GM19239 (cell line): ENCODE results near the gene DUS1L.

Experiments
- DNase-seq: peaks from one replicate; pipeline ENCODE4 v3.0.0; 2011; ENCODE audit warnings: low spot score; ENCODE audit not compliant: insufficient read length
- FAIRE-seq: peaks from 2 replicates; lab custom pipeline; 2011; peaks lifted over from hg19 to GRCh38; lab: Jason Lieb, UNC

Gene DUS1L

DNA sequence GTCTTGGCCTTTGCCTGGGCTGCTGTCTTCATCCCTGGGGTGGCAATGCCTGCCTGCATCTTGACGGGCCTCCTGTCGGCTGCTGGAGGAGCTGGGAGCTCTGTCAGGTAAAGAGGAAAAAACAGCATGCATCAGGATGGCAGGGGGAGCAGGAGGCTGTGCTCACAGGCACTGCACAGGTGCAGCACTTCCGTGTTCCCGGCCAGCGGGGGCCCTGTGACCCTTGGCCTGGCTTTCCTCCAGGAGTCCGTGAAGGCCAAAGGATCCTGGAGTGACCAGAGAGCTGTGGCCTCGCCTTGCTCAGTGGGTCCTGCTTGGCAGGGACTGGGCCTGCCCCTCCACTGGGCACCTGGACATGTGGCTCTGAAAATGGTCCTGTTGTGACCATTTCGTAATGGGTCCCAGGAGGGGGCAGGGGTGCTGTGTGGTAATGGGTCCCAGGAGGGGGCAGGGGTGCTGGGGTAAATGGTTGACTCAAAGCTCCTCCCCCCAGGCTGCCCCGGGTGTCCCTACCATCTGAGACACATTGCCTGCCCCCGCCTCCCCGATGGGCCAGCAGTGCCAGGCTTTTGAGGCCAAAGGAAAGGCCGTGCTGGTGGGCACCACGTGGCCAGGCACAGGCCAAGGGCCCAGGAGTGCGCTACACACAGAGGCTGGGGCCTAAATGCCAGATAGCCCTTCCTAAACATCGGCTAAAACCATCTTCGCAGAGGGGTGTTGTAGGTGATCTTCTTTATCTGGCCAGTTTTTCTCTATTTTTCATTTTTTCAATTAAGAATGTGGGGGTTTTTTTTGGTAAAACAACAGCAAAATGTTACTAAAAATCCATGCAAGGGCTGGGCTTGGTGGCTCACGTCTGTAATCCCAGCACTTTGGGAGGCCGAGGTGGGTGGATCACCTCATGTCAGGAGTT lies 36.4 kb upstream of the DUS1L start:
- FAIRE-seq: no peak
- DNase-seq: no peak

- FAIRE-seq: no peak
- DNase-seq: no peak
Measured at GRCh38 chr17:82101301-82101715, 35.7 kb upstream of the DUS1L start.

GRCh38 chr17:82100502-82101298 lies 35.1 kb upstream of the DUS1L start:
- no peak for FAIRE-seq
- no peak for DNase-seq

DNA sequence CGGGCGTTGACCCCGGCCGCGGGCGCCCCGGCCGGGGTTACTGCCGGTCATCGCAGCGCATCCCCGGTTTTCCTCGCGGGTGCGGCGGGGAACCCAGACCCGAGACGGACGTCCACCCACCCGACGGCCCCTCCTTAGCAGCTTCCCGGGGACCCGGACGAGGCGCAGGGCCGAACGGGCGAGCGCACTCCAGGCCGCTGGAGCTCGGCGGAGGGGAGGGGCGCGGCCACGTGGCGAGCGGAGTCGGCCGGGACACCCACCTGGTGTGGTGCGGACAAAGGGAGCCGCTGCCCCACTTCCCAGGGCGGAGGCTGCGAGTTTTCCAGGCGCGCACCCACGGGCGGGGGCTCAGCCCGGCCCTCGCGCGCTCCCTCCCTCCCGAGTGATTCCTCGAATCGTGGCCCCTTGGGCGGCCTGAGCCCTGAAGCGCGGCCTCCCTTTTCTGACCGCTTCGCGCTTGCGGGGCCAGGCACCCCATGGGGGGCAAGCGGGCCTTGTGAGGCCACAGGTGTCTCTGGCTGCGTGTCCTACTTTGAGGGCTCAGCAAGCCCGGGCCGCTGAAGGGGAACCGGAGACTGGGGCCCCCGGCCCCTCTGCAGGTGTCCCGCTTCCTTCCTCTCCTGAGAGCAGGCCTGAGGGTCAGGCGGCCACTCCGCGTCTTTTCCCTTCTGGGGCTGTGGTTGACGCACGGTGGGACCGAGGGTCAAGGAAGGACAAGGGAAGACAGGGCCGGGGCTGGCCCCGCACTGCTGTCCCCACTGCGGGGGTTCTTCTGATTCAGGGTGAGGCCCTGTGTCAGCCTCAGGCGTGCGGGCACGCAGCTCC lies 33.5 kb upstream of the DUS1L start:
- FAIRE-seq: no peak
- DNase-seq: no peak

GRCh38 chr17:82098169-82098938 lies 32.8 kb upstream of the DUS1L start, which contains the start of gene FASN:
Gene FASN (minus strand): TSS chr17:82098236. CDS start chr17:82096445, 1,791 bp downstream.
- peak; percentile 85 for FAIRE-seq
- peak; percentile 100 for DNase-seq

DNA sequence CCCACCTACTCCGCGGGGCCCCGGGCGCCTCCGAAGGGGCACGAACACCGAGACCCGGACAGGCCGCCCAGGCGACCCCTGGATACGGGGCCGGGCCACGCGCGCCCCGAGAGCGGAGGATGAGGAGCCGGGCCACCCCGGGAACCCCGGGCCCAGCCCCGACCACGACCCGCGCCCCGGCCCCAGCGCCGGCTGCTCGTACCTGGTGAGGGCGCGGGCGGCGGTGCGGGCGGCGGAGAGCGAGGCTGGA lies 32.2 kb upstream of the DUS1L start:
- no peak for FAIRE-seq

DNA sequence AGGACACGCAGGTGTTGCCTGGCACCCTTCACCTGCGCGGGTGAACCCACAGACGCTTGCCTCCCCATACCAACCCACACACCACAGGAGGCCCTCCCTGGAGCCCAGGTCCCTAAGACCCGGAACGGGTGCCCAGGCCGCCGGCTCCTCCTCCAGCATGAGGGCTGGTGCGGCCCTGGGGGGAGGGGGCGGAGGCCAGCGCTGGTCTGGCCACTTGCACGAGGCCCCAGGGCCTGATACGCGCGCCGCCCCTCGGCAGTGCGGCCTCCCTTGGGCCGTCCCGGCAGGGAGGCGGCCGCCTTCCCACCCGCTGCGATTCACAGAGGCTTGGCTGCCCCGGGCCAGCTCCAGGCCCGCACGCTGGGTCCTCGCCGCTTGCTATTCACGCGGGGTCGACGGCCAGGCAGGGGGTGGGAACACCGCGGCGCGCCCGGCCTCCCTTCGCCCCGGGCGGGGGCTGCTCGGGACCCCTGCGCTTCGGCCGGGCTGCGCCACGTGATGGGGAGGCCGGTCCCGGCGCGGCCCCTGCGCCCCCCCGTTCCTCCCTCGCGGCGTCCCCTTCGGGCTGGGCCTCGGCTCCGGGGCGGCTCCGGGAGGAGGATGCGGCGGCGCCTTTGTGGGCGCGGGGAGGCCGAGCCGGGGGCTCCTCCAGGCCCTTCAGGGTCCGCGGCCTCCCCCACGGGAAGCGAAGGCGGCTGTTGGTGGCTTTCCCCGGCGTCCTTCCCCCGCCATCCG lies 31.7 kb upstream of the DUS1L start:
- DNase-seq: peak; percentile 70

More for the DNA sequence above, 32.2 kb upstream of the DUS1L start:
- DNase-seq: no peak

DNA sequence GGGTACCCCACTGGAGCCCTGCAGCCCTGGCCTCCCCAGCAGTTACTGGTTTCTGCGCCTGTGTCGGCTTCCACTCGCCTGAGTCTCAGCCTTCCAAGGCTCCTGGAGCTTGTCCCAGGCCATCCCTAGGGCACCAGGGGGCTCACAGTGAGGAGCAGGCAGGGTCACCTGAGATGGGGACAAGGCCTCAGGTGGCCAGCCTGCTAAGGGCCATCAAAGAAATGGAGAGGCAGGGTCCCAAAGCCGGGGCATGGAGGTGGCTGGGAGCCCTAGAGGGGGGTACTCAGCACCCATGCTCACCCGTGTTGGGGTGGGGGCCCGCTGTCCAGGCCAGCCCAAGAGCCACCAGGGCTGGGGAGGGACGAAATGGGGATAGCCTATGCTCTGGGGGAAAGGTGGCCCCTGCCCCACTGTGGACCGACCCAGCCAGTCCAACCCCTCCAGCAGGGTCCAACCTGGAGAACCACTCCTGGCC lies 31.1 kb upstream of the DUS1L start:
- DNase-seq (no peak), FAIRE-seq (no peak)

More for the DNA sequence above, 31.7 kb upstream of the DUS1L start:
- peak; percentile 74 for FAIRE-seq

DNA sequence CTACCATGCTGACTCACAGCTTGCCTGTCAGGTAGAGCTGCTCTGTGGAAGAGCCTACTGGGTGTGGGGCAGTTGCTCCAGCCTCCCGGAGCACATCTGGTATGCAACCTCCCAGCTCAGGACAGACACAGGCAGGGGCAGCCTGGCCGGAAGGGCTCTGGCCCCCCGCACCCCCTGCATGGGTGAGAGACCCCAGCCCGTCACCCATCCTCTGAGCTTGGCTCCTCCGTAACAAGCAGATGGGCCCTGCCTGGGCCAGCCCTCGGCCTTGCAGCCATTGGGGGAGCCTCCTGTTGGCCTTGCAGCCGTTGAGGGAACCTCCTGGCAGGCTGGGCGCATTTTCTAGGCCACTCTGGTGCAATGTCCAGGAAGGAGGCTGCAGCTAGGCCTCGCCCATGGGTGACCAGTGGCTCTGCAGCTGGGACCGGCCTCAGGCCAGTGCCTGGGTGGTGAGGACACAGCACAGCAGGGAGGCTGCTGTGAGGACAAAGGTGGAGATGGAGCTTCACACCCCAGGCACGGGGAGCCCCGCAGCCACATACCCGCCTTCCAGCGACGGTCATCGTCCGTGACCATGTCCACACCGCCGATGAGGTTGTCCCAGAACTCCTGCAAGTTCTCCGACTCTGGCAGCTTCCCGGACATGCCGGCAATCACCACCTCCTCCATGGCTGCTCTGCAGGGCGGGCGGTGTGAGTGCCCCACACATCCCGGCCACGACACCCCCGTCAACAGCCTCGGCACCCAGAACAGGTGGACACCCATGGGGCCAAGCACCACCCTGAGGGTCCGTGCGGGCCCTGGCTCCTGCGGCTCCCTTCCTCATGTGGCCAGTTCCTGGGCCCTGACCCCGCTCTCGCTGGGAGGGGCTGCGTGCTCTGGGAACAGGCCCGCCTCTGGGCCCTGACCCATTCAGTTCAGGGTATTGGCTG lies 30.4 kb upstream of the DUS1L start:
- DNase-seq: no peak
- FAIRE-seq: no peak

DNA sequence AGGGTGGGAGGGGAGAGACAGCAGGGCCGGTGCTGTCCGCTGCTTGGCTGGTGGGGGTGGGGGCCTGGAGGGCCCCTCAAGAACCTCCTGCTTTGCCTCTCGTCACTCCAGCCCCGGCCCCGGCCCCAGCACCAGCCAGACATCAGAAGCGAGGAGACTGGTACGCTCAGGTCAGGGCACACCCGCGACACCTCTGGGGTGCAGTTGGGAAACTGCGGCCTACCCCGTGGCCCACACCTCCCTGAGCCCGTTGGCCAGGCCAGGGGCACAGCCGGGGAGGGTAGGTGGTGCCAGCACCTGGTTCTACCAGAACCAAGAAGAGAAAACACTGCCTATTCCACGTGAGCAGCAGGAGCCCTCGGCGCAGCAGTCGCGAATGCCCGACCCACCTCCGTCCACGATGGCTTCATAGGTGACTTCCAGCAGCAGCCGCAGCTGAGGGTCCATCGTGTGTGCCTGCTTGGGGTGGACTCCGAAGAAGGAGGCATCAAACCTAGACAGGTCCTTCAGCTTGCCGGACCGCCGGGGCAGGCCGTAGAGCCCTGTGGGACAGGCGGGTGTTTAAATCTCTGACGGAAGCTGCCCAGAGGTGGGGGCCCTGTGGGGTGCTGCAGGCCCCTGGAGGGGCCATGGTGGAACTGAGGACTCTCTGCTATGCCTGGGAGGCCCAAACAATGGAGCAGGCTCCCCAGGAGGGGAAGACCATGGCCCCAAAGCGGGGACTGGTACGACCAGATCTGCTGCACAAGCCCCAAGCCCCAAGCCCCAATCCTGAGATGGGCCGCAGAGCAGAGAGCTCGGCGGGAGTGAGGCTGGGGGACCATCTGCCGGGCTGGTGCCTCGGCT lies 29.6 kb upstream of the DUS1L start:
- DNase-seq: no peak
- no peak for FAIRE-seq

GRCh38 chr17:82092995-82093751 lies 27.6 kb upstream of the DUS1L start:
- FAIRE-seq: no peak

DNA sequence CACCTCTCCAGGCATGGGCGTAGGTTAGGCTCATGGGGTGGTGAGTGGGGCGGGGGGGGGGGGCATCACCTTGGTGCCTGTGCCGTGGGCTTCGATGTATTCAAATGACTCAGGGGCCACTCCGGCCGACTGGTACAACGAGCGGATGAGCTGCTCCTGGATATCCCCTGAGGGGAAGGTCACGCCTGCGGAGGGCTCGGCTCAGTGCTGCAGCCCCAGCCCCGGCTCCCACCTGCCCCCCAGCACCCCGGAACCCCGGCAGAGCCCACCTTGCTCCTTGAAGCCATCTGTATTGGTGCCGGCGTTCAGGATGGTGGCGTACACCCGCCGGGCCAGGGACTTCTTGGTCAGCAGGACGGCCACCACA lies 27.0 kb upstream of the DUS1L start:
- no peak for FAIRE-seq

More at GRCh38 chr17:82092995-82093751, 27.6 kb upstream of the DUS1L start:
- no peak for DNase-seq

GRCh38 chr17:82092094-82092586 lies 26.5 kb upstream of the DUS1L start:
- FAIRE-seq (no peak), DNase-seq (no peak)

More for the DNA sequence above, 27.0 kb upstream of the DUS1L start:
- DNase-seq: no peak

DNA sequence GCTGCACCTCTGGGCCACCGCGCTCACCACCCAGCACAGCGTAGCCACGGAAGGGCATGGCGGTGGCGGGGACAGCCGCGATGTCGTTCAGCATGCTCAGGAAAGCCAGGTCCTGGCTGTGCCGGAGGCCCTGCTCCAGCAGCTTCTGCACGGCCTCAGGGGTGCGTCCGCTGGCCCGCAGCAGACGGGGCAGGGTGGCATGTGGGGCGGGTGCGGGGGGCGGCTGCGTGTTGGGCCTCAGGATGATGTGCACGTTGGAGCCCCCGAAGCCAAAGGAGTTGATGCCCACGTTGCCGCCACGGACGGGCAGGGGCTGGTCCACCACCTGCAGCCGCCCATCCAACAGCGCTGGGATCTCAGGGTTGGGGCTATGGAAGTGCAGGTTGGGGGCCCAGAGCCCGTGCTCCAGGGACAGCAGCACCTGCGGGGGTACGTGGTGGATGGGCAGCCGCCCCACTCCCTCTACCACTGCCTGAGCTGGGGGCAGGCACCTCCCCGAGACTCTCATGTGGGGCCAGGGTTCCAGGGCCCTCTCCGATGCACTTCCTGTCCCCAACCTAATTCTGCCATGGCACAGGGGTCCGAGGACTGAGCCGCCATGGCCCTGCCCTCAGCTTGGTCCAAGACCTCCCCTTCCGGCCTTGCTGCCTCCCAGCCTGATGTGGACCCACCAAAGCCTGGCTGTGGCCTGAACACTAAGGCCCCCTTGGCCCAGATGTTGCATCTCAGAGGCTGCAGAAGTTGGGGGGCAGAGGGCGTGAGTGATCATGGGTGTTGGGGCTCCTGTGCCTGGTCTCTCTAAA lies 25.9 kb upstream of the DUS1L start:
- DNase-seq: no peak
- no peak for FAIRE-seq

GRCh38 chr17:82090549-82091263 lies 25.1 kb upstream of the DUS1L start:
- DNase-seq (no peak), FAIRE-seq (no peak)
